H4 (cell line): ENCODE data around the gene SCN8A. TPM values are rescaled to one million over a fixed set of nuclear protein-coding genes. Genes with fewer than 3 reads are reported as not detected.

Experiments
- DNase-seq: peaks from one replicate; pipeline ENCODE4 v3.0.0-alpha.2; 2015; ENCODE audit warnings: low spot score
- total RNA-seq: library from RNA; depleted of rRNA; stranded (reverse); fragments of >200 nt; shearing (Covaris generic); gene quantifications from 2 replicates; pipeline ENCODE4 v1.2.3, GENCODE V29; 2014; rRNA removed

Gene SCN8A
- total RNA-seq, 1 experiment from 2014 or later = 0.43 TPM

DNA sequence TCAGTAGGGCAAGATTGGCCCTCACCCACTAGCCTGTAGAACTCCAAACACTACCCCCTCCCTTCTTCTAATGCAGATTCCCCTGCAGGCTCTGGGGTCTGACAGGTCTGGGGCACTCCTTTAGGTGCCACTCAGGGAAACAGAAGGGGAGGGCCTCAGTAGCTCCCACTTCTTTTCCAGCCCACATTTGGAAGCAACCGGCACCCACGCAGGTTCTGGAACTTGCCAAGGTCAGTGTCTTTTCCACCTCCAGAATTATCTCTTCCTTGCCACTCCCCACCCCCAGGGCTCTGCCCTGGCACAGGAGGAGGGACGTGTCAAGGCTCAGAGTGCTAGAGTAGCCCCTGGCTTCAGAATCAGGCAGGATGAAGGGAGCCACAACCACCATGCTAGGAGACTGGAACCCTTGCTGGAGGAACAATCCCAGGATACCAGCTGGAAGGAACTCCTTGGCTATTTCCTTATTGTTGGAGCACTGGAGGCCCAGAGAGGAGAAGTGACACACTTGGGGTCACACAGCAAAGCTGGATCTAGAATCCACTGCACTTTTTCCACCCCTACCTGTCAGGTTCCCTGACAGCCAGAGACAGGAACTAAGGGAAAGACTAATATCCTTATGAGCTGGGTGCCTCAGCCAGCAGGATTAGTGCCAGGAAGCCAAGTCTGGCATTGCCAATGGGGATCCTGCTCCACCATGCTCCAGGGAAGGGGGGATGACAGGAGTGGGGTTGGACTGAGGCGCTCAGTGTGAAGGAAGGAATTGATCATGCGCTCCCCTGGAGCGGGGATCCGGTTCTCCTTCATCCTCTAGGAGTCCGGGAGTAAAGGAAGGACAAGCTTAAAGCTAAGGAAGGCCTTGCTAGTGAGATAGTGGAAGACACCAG lies 259.3 kb downstream of the SCN8A start:
- DNase-seq = no peak

DNA sequence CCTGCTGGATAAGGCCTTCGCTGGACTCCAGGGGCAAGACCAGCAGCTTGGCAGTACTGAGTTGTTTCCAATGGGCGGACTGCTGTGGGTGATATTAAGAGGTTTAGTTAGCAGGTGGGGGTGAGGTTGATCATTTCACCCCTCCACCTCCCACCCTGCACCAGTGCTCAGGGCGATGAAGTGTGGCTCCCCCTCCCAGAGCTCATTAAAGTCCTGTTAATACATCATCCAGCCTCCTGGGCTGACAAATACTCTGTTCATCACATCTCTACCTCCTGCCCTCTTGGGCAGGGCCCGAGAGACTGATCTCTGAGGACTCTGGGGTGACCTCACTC lies 259.9 kb downstream of the SCN8A start:
- DNase-seq = no peak

DNA sequence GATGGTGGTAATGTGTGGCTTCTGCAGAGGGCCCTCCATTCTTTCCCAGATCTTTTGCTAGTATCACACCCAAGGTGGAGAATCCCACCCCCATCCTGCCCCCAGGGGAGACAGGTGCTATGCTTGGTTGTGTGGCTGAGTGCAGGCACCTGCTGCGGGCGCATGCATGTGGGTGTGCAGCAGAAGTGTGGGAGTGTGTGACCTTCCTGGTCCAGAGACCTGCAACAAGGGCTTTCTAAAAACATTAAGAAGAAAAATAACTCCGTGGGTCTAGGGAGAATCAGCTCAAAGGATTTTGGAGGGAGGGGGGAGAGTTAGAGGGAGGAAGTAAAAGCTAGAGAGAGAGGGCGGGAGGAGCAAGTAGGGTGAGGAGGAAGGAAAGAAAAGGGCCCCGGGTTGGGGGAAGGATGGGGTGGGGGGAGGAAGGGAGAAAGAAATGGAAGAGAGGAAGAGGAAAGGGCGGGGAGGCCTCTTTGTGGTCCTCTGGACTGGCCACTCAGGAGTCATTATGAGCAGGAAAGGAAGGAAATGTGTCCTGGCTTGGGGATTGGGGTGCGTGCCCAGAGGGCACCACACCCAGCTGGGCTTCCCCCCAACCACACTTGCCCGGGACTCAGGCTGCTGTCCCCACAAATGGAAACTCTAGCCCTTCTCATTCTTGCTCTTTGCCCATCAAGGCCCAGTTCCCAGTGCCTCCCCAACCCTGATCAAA lies 260.5 kb downstream of the SCN8A start:
- no peak for DNase-seq

DNA sequence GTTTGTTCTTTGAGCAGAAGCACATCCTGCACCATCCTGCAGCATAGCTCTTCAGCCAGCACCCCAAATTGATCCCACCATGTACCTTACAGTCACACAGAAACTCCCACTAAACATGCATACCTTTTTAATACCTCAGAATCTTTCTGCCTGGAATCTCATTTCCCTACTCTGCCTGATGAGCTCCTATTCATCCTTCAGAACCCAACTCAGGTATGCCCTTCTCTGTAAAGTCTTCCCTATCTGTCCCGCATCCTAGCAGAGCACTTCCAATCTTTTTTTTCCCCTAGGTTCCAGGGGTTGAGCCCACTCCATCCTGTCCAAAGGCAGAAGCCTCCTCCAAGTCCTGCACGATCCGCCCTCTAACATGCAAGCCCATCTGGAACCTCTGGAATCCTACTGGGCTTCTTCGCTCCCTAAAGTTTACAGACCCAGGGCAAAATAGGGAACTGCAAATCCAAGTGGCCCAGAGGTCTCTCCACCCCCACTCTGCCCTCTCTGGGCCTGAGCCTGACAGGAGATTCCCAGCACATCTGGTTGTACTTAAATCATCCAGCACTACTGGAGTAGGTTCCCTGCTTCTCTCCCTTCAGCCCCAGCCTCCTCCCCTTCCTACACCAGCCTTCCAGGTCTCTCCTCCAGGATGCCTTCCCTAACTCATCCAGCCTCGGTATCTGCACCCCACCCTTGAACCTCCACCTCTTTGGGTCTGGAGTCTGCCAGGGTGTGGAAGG lies 261.5 kb downstream of the SCN8A start:
- DNase-seq = no peak

GRCh38 chr12:51855586-51856428 lies 264.8 kb downstream of the SCN8A start:
- no peak for DNase-seq

GRCh38 chr12:51860986-51861385 lies 270.0 kb downstream of the SCN8A start:
- DNase-seq = no peak

Other genes starting within 250 kb of the SCN8A start
- gene CELA1, start 244.6 kb upstream of the SCN8A start, total RNA-seq = not detected in 2 replicates
- 0.06 TPM in 1 of 2 replicates, not detected in the other for gene GALNT6, start 199.8 kb upstream of the SCN8A start, total RNA-seq
- 2.1 and 2.6 TPM in 2 replicates for gene SLC4A8, start 166.4 kb upstream of the SCN8A start, total RNA-seq